PC-9 (cell line): ENCODE measurements around the gene MTUS2. TPM values are rescaled to one million over a fixed set of nuclear protein-coding genes. Genes with fewer than 3 reads are reported as not detected.

ENCODE experiments used
- BruUV-seq: library from RNA; stranded (reverse); fragments of 400-500 nt; replicated peaks from 2 replicates; lab custom pipeline; 2021; lab: Mats Ljungman, UMichigan
- CTCF ChIA-PET: fragments of 300-600 bp; sonication (Branson Sonifier 250); formaldehyde crosslinking; loops from one replicate; lab custom pipeline; 2022; ENCODE audit warnings: antibody characterized with exemption; lab: Charles Lee
- POLR2A ChIA-PET: fragments of 300-600 bp; sonication (Branson Sonifier 250); formaldehyde crosslinking; loops from one replicate; lab custom pipeline; 2022; ENCODE audit warnings: antibody characterized with exemption; ENCODE audit not compliant: unreplicated experiment; lab: Charles Lee
- DNase-seq, 2 experiments: peaks; one replicate each; pipeline versions ENCODE4 v3.0.0 to v3.0.0-alpha.2; 2015 to 2022; ENCODE audit warnings: mixed read lengths in 1 of 2
- H2AFZ ChIP-seq: fragments of 200-600 bp; sonication (generic); 2 replicates; pipeline ENCODE4 v1.8.1; 2017; ENCODE audit warnings: antibody characterized with exemption
- H3F3A ChIP-seq: fragments of 200-600 bp; sonication (generic); 2 replicates; pipeline ENCODE4 v1.8.1; 2017; ENCODE audit warnings: antibody characterized with exemption, mild to moderate bottlenecking, low read depth; ENCODE audit not compliant: insufficient read depth
- H3K27ac ChIP-seq: fragments of 200-600 bp; sonication (generic); 2 replicates; pipeline ENCODE4 v1.6.1; 2016; ENCODE audit warnings: mixed run types
- H3K27me3 ChIP-seq: fragments of 200-600 bp; sonication (generic); 2 replicates; pipeline ENCODE4 v1.6.1; 2016; ENCODE audit warnings: low read depth, mixed run types; ENCODE audit not compliant: insufficient read depth
- H3K36me3 ChIP-seq: fragments of 200-600 bp; sonication (generic); 2 replicates; pipeline ENCODE4 v1.6.1; 2016; ENCODE audit warnings: low read depth, mixed run types
- H3K4me1 ChIP-seq: fragments of 200-600 bp; sonication (generic); replicated peaks from 2 replicates; pipeline ENCODE4 v1.6.1; 2016; ENCODE audit warnings: mixed run types; ENCODE audit not compliant: insufficient read depth
- H3K4me2 ChIP-seq: fragments of 200-600 bp; sonication (generic); 2 replicates; pipeline ENCODE4 v1.6.1; 2017; ENCODE audit warnings: mixed run types
- H3K4me3 ChIP-seq: fragments of 200-600 bp; sonication (generic); 2 replicates; pipeline ENCODE4 v1.6.1; 2016; ENCODE audit warnings: mixed run types
- H3K79me2 ChIP-seq: fragments of 200-600 bp; sonication (generic); 2 replicates; pipeline ENCODE4 v1.6.1; 2017; ENCODE audit warnings: low read depth, mixed run types
- H3K9me2 ChIP-seq: fragments of 200-600 bp; sonication (generic); 2 replicates; pipeline ENCODE4 v1.8.1; 2017; ENCODE audit warnings: mild to moderate bottlenecking; ENCODE audit not compliant: insufficient read depth
- H3K9me3 ChIP-seq: fragments of 200-600 bp; sonication (generic); 2 replicates; pipeline ENCODE4 v1.8.1; 2016; ENCODE audit warnings: low read depth; ENCODE audit not compliant: insufficient read depth
- H4K20me1 ChIP-seq: fragments of 200-600 bp; sonication (generic); 2 replicates; pipeline ENCODE4 v1.8.1; 2017; ENCODE audit not compliant: insufficient read depth
- EZH2 ChIP-seq: fragments of 200-600 bp; sonication (generic); IDR thresholded peaks from 2 replicates; pipeline ENCODE4 v1.8.0; 2017; ENCODE audit warnings: antibody characterized with exemption, low read depth
- intact Hi-C: fragments of 100-400 bp; cut with micrococcal nuclease; formaldehyde crosslinking; loops from one replicate; pipeline ENCODE4 v1.10.0; 2022; ENCODE audit not compliant: unreplicated experiment
- total RNA-seq: library from RNA; stranded (reverse); gene quantifications from 2 replicates; pipeline ENCODE4 v1.2.3, GENCODE V29; 2021
- TF ChIP-seq, protein P1 (sequence below): fragments of 200-600 bp; sonication (generic); conservative IDR thresholded peaks from 2 replicates; pipeline ENCODE4 v1.6.1; 2017; ENCODE audit warnings: mixed run types, antibody characterized with exemption, mild to moderate bottlenecking, moderate library complexity

The MTUS2 gene
- total RNA-seq, 1 experiment from 2014 or later = not detected

DNA sequence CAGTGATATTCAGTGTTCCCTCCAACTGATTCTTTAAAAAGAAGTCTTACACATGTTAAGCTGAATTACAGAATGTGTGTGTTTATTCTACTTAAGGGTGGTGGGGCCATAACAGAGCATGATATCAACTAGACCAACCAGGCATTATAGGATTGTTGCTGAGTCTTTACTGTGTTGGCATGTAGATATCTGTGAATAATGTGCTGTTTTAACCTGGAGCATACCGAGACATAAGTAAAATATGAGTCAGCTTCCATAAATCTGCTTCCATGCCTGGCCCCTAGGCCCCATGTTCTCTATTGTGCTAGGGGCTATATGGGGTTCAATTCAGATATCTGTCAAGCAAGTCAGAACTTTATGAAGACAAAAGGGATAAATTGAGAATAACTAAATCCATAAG is 295.7 kb downstream of the MTUS2 start:
- H4K20me1 ChIP-seq = no peaks in the 10 kb centered on the region
- no peaks in the 10 kb centered on the region for H3K4me1 ChIP-seq
- intact Hi-C loops = no loop called here
- peaks cover 25% of the 10 kb centered on the region for H3K27me3 ChIP-seq
- no peak overlapping the region for H3K4me3 ChIP-seq
- no peak overlapping the region for H3K4me2 ChIP-seq
- TF ChIP-seq, protein P1, sequence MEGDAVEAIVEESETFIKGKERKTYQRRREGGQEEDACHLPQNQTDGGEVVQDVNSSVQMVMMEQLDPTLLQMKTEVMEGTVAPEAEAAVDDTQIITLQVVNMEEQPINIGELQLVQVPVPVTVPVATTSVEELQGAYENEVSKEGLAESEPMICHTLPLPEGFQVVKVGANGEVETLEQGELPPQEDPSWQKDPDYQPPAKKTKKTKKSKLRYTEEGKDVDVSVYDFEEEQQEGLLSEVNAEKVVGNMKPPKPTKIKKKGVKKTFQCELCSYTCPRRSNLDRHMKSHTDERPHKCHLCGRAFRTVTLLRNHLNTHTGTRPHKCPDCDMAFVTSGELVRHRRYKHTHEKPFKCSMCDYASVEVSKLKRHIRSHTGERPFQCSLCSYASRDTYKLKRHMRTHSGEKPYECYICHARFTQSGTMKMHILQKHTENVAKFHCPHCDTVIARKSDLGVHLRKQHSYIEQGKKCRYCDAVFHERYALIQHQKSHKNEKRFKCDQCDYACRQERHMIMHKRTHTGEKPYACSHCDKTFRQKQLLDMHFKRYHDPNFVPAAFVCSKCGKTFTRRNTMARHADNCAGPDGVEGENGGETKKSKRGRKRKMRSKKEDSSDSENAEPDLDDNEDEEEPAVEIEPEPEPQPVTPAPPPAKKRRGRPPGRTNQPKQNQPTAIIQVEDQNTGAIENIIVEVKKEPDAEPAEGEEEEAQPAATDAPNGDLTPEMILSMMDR = no peak
- TF ChIP-seq EZH2 = no peak
- H3K27ac ChIP-seq = no peak overlapping the region
- ChIA-PET CTCF (no interaction called here), POLR2A (no interaction called here)
- H2AFZ ChIP-seq = no peak overlapping the region
- no peak for DNase-seq
- H3K9me2 ChIP-seq = no peaks in the 10 kb centered on the region
- no TSS peak for BruUV-seq
- H3K9me3 ChIP-seq = no peaks in the 10 kb centered on the region
- no peaks in the 10 kb centered on the region for H3K79me2 ChIP-seq
- no peaks in the 10 kb centered on the region for H3K36me3 ChIP-seq
- no peaks in the 10 kb centered on the region for H3F3A ChIP-seq

DNA sequence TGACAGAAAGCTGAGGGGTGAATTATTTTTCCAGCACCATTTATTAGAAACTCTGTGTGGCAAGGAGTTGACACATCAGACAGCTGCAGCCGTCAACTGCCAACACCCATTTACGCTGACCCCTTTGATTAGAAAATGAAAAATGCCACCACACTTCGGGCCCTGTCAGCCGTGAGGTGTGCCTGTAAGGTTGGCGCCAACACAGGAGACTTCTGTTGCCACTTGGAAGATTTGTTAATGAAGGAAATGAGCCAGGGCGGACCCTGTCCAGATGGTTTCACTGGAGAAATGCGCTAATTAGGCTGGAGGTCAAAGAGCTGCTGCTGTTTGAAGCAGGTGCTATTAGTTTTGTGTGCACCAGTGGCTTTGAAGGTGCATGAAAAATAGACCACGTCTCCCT is 297.5 kb downstream of the MTUS2 start:
- BruUV-seq = no TSS peak

DNA sequence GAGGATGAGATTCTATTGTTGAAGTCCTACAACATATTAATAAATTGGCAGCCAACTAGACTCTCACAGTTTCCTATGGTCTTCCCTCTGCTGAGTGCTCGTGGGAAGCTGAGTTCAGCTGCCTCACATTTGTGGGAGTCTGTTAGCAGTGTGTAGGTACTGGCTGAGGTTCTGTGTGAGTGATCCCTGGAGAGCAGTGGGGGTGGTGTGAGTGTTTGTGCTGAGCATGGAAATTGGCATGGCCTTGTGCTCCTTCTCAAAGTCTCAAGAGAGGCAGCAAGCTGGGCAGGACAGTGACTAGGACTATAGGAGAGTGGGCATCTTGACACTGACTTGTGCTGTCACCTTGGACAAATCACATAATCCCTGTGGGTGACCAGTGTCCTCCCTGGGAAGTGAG is 298.3 kb downstream of the MTUS2 start:
- H3K4me2 ChIP-seq = no peak overlapping the region
- intact Hi-C loops = no loop called here
- H3K4me1 ChIP-seq = no peaks in the 10 kb centered on the region
- TF ChIP-seq EZH2 = no peak
- TF ChIP-seq, protein P1 = no peak
- no peak overlapping the region for H3K4me3 ChIP-seq
- peaks cover 28% of the 10 kb centered on the region for H3K27me3 ChIP-seq
- H3F3A ChIP-seq = no peaks in the 10 kb centered on the region
- H2AFZ ChIP-seq = no peak overlapping the region
- no peaks in the 10 kb centered on the region for H4K20me1 ChIP-seq
- CTCF ChIA-PET = no interaction called here
- H3K9me3 ChIP-seq = no peaks in the 10 kb centered on the region
- BruUV-seq = no TSS peak
- DNase-seq = no peak
- H3K79me2 ChIP-seq = no peaks in the 10 kb centered on the region
- no peaks in the 10 kb centered on the region for H3K9me2 ChIP-seq
- no peaks in the 10 kb centered on the region for H3K36me3 ChIP-seq
- POLR2A ChIA-PET = no interaction called here
- H3K27ac ChIP-seq = no peak overlapping the region

More for the DNA sequence above, 297.5 kb downstream of the MTUS2 start:
- H3K4me2 ChIP-seq = no peak overlapping the region
- H3K27me3 ChIP-seq = peaks cover 28% of the 10 kb centered on the region
- no peak overlapping the region for H3K4me3 ChIP-seq
- H3K4me1 ChIP-seq = no peaks in the 10 kb centered on the region
- no peak for DNase-seq
- no peak overlapping the region for H3K27ac ChIP-seq
- H4K20me1 ChIP-seq = no peaks in the 10 kb centered on the region
- CTCF ChIA-PET = no interaction called here
- POLR2A ChIA-PET = no interaction called here
- no peaks in the 10 kb centered on the region for H3K36me3 ChIP-seq
- TF ChIP-seq, protein P1 = no peak
- TF ChIP-seq EZH2 = no peak
- no peak overlapping the region for H2AFZ ChIP-seq
- no peaks in the 10 kb centered on the region for H3K79me2 ChIP-seq
- intact Hi-C loops = no loop called here
- H3K9me3 ChIP-seq = no peaks in the 10 kb centered on the region
- H3F3A ChIP-seq = no peaks in the 10 kb centered on the region
- H3K9me2 ChIP-seq = no peaks in the 10 kb centered on the region
